Right atrium auricular region (tissue), 2 donors: Measurements from ENCODE around the gene ACYP2. TPM values are rescaled to one million over a fixed set of nuclear protein-coding genes. Genes with fewer than 3 reads are reported as not detected.

Source experiments
- DNase-seq: peaks from one replicate; pipeline ENCODE4 v3.0.0-alpha.2; 2019; ENCODE audit warnings: low spot score
- H3K27ac ChIP-seq, 2 donors: fragments of 200-600 bp; sonication (generic); 1 replicate in 1 of 2; 2 replicates in 1 of 2; pipeline ENCODE4 v1.5.1; 2016 to 2019
- H3K27me3 ChIP-seq, 2 donors: fragments of 200-600 bp; sonication (generic); one replicate each; pipeline versions ENCODE4 v1.5.1 to v1.6.0; 2017 to 2019
- H3K36me3 ChIP-seq: fragments of 200-600 bp; sonication (generic); one replicate; pipeline ENCODE4 v1.5.1; 2016
- H3K4me1 ChIP-seq, 2 donors: fragments of 200-600 bp; sonication (generic); one replicate each; pipeline versions ENCODE4 v1.5.1 to v1.6.0; 2017 to 2019
- H3K4me3 ChIP-seq, 2 donors: fragments of 200-600 bp; sonication (generic); 1 replicate in 1 of 2; 2 replicates in 1 of 2; pipeline ENCODE4 v1.5.1; 2017 to 2019; ENCODE audit warnings: mild to moderate bottlenecking in 1 of 2, moderate library complexity in 1 of 2
- H3K9me3 ChIP-seq, 2 donors: fragments of 200-600 bp; sonication (generic); one replicate each; pipeline ENCODE4 v1.5.1; 2019
- CTCF ChIP-seq, 2 donors: fragments of 200-600 bp; sonication (generic); IDR thresholded peaks; one replicate each; pipeline ENCODE4 v1.5.1; 2019; ENCODE audit warnings: antibody characterized with exemption in 2 of 2
- total RNA-seq, 2 donors: library from RNA; depleted of rRNA; stranded (reverse); fragments of >200 nt; gene quantifications; one replicate each; pipeline ENCODE4 v1.1.0, GENCODE V29; 2016

The ACYP2 gene
- total RNA-seq, 2 donors from 2014 or later, result 32.7 to 48.1 TPM

GRCh38 chr2:54341656-54342055, 226.2 kb downstream of the ACYP2 start:
- Histone ChIP-seq H3K9me3 (no peaks in the 10 kb centered on the region), H3K4me1 (peaks cover 0 to 14% of the 10 kb centered on the region in 2 donors), H3K27ac (no peak overlapping the region), H3K4me3 (no peak overlapping the region), H3K36me3 (no peaks in the 10 kb centered on the region), H3K27me3 (no peaks in the 10 kb centered on the region)
- no peak for DNase-seq
- peak in 1 of 2 donors; percentile 34 for TF ChIP-seq CTCF (IDR thresholded peaks at IDR 0.05)

- no peak overlapping the region for H3K4me3 ChIP-seq
- H3K36me3 ChIP-seq, result no peaks in the 10 kb centered on the region
- H3K4me1 ChIP-seq, result peaks cover 0 to 12% of the 10 kb centered on the region in 2 donors
- no peaks in the 10 kb centered on the region for H3K27me3 ChIP-seq
- no peaks in the 10 kb centered on the region for H3K9me3 ChIP-seq
- no peak for TF ChIP-seq CTCF (IDR thresholded peaks at IDR 0.05)
- H3K27ac ChIP-seq, result no peak overlapping the region
- no peak for DNase-seq
These were observed 227.2 kb downstream of the ACYP2 start for GRCh38 chr2:54342603-54343002.

GRCh38 chr2:54347622-54348021, 232.2 kb downstream of the ACYP2 start:
- no peak for TF ChIP-seq CTCF (IDR thresholded peaks at IDR 0.05)
- Histone ChIP-seq H3K9me3 (no peaks in the 10 kb centered on the region), H3K27ac (no peak overlapping the region), H3K4me3 (no peak overlapping the region), H3K27me3 (no peaks in the 10 kb centered on the region), H3K36me3 (no peaks in the 10 kb centered on the region), H3K4me1 (no peaks in the 10 kb centered on the region)
- no peak for DNase-seq

- no peaks in the 10 kb centered on the region for H3K9me3 ChIP-seq
- no peak overlapping the region for H3K4me3 ChIP-seq
- H3K4me1 ChIP-seq, result no peaks in the 10 kb centered on the region
- DNase-seq, result no peak
- no peaks in the 10 kb centered on the region for H3K27me3 ChIP-seq
- H3K27ac ChIP-seq, result peak overlapping the region in 1 of 2 donors; percentile 33
- H3K36me3 ChIP-seq, result no peaks in the 10 kb centered on the region
- no peak for TF ChIP-seq CTCF (IDR thresholded peaks at IDR 0.05)
These were observed 233.2 kb downstream of the ACYP2 start for GRCh38 chr2:54348646-54349045.

- no peak for TF ChIP-seq CTCF (IDR thresholded peaks at IDR 0.05)
- DNase-seq, result no peak
- Histone ChIP-seq H3K27me3 (no peaks in the 10 kb centered on the region), H3K9me3 (no peaks in the 10 kb centered on the region), H3K4me3 (no peak overlapping the region), H3K27ac (no peak overlapping the region), H3K36me3 (no peaks in the 10 kb centered on the region), H3K4me1 (no peaks in the 10 kb centered on the region)
These were observed 235.0 kb downstream of the ACYP2 start for GRCh38 chr2:54350426-54350825.

GRCh38 chr2:54353216-54353615, 237.8 kb downstream of the ACYP2 start:
- H3K27ac ChIP-seq, result no peak overlapping the region
- H3K27me3 ChIP-seq, result no peaks in the 10 kb centered on the region
- DNase-seq, result no peak
- no peaks in the 10 kb centered on the region for H3K36me3 ChIP-seq
- no peaks in the 10 kb centered on the region for H3K9me3 ChIP-seq
- H3K4me3 ChIP-seq, result no peak overlapping the region
- TF ChIP-seq CTCF (IDR thresholded peaks at IDR 0.05), result no peak
- no peaks in the 10 kb centered on the region for H3K4me1 ChIP-seq
